ENCODE measurements around the gene CETN3. TPM values are rescaled to one million over a fixed set of nuclear protein-coding genes. Genes with fewer than 3 reads are reported as not detected.
"Not testable (repeated sequence)": the region's sequence is repeated elsewhere in the genome, so short reads cannot be mapped to it uniquely, and the experiment has no call there.

The CETN3 gene
- total RNA-seq, 1 experiment from 2014 or later = 48.4 TPM

DNA sequence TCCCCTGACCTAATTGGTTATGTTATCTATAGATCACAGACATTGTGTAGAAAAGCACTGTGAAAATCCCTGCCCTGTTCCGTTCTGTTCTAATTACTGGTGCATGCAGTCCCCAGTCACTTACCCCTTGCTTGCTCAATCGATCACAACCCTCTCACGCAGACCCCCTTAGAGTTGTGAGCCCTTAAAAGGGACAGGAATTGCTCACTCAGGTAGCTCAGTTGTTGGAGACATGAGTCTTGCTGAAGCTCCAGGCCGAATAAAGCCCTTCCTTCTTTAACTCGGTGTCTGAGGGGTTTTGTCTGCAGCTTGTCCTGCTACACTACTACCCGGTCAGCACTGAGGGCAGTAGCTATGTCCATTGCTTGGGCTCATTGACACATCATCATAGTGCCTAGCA lies 65.8 kb downstream of the CETN3 start:
- DNase-seq (ENCODE audit: low spot score); in situ Hi-C loops (cut with HindIII; ENCODE audit: low sequenced_read_pairs): not testable (repeated sequence)

DNA sequence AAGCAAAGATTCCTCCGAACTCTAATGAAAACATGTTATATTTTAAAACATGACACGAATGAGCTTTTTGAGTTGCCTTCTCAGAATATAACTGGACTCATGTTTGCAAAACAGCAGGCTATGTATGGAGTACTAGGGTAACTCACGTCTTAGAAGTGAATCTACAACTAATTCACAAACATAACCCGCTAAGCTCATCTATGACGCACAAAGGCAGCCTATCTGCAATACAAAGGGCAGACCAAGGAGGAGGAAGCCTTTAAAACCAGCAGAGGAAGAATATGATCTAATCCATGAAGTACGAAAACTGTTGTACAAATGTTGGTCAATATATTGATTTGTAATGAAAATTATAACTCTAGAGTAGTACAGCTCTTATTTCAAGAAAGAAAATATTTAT lies 67.0 kb downstream of the CETN3 start:
- in situ Hi-C loops (cut with HindIII; ENCODE audit: low sequenced_read_pairs) = no loop called here
- no peak for DNase-seq (ENCODE audit: low spot score)

Other genes starting within 250 kb of the CETN3 start
- gene MBLAC2, start 65.0 kb upstream of the CETN3 start, total RNA-seq (2014; rRNA removed; shearing (Covaris generic)) = 4.3 and 5.5 TPM in 2 replicates
- gene POLR3G, start 65.1 kb upstream of the CETN3 start, total RNA-seq (2014; rRNA removed; shearing (Covaris generic)) = 2.8 and 16.3 TPM in 2 replicates
- gene LYSMD3, start 119.8 kb upstream of the CETN3 start, total RNA-seq (2014; rRNA removed; shearing (Covaris generic)) = 3.8 and 6.2 TPM in 2 replicates
- not detected in 2 replicates for gene ADGRV1, start 149.0 kb upstream of the CETN3 start, total RNA-seq (2014; rRNA removed; shearing (Covaris generic))